ENCODE data around the gene DSPP.

DNA sequence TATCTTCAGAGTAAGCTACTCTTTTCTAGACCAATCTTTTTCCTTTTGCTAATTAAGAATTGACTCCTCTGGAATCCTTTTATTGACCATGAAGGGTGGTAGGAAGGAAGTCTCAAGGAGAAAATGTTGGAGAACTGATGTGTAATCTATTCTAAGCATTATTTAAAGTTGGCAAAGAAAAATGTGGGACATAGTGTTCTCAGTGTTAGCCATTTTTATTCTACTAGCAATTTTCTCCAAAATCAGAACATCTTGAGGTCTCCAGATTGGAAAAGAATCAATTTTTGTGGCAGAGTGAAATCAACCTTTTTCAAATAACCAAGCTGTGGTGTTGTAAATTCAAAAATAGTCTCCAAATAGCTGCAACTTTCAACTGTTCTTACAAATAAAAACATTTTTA, 23.3 kb downstream of the DSPP start:
- TF ChIP-seq POLR2AphosphoS5 (IDR thresholded peaks at IDR 0.05) (no peak), POLR2A (IDR thresholded peaks at IDR 0.05) (no peak), EP300 (IDR thresholded peaks at IDR 0.05) (no peak)
- TF ChIP-seq, protein P1, sequence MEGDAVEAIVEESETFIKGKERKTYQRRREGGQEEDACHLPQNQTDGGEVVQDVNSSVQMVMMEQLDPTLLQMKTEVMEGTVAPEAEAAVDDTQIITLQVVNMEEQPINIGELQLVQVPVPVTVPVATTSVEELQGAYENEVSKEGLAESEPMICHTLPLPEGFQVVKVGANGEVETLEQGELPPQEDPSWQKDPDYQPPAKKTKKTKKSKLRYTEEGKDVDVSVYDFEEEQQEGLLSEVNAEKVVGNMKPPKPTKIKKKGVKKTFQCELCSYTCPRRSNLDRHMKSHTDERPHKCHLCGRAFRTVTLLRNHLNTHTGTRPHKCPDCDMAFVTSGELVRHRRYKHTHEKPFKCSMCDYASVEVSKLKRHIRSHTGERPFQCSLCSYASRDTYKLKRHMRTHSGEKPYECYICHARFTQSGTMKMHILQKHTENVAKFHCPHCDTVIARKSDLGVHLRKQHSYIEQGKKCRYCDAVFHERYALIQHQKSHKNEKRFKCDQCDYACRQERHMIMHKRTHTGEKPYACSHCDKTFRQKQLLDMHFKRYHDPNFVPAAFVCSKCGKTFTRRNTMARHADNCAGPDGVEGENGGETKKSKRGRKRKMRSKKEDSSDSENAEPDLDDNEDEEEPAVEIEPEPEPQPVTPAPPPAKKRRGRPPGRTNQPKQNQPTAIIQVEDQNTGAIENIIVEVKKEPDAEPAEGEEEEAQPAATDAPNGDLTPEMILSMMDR (IDR thresholded peaks at IDR 0.05), result no peak
